ENCODE measurements around the gene SKI.
A peak's percentile ranks its signal among the peaks of the same experiment; 100 is the strongest.

Gene SKI

GRCh38 chr1:2210786-2211185, 17.3 kb upstream of the SKI start:
- DNase-seq: no peak

GRCh38 chr1:2212274-2212531, 15.9 kb upstream of the SKI start:
- DNase-seq: no peak

DNA sequence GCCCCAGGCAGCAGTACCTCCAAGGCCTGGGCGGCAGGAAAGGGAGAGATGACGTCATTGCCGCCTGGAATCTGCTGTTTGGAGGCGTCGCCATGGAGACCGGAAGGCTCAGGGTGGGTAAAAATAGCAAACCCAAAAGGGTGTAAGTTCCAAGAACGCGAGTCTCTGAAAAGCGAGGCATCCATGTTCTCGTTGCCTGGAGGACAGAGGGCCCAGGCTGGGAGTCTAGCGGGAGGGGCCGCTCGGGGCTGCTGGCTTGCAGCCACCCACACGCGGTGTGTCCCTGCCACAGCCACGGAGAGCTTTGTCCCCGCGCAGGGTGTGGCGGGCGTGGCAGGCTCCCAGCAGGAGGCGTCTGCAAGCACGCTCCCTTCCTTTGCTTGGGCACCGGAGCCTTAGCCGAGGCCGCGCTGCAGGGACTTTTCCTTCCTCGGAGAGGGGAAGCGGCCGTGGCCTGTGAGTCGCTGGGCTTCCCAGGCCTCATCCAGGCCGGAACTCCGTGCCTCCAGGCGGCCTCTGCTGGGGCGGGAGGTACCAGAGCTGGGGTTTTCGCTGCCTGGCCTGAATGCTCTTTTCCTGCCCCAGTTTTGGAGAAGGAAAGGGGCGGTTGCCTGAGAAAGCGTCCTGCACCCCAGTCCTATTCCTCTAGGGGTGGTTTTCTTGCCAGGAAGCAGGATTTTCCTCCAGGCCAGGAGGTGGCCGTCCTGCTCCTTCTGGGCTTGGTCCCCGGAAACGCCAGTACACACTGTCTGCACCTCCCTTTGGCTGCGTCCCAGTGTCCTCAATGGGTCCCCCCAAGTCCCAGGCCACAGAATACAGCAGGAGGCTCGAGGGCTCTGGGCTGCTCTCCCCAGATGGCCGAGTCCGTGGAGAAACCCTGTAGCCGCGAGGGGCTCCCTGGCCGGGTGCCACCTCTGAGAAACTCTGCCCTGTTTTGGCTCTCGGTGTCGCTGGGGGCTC, 15.3 kb upstream of the SKI start:
- DNase-seq: no peak

GRCh38 chr1:2213576-2214505, 14.3 kb upstream of the SKI start:
- DNase-seq: no peak

- no peak for DNase-seq
Observed at GRCh38 chr1:2214541-2215241, 13.4 kb upstream of the SKI start.

- no peak for DNase-seq
Observed at GRCh38 chr1:2215329-2215728, 12.8 kb upstream of the SKI start.

DNA sequence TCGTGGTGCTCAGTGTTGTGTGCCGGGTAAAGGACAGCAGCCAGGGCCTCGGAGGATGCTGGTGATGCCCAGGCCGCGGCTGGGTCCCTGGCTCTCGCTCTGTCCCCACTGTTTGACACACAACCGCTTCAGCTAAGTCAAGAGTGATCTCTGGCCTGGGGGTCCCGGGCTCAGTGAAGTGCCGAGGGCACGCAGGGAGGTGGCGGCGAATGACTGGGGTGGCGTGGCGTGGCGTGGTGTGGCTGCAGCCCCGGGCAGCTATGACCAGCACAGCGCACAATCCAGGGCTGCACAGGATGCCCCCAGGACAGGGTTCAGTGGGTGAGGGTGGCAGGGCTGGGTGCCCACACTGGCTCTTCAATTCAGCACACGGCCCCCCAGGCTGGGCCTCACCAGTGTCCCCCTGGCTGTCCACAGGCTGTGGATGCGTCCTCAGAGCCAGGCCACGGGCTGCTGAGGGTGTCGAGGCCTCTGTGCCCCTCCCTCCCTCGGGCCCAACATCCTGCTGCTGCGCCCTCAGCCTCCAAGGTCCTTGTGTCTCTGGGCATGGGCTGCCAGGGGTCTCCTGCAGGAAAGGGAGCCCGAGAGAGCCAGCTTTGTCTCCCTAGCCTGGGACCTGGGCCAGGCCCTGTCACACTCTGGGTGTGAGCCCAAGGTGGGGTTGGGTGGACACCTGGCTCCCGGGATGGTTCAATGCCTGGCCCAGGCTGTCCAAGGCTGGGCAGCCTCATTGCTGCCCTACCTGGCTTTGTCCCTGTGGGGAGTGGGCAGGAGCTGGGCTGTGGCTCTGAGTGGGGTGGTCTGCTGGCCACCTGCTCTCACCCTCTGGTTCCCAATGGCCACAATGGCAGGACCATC, 12.0 kb upstream of the SKI start:
- no peak for DNase-seq

- DNase-seq: no peak
Observed at GRCh38 chr1:2216767-2217058, 11.4 kb upstream of the SKI start.

DNA sequence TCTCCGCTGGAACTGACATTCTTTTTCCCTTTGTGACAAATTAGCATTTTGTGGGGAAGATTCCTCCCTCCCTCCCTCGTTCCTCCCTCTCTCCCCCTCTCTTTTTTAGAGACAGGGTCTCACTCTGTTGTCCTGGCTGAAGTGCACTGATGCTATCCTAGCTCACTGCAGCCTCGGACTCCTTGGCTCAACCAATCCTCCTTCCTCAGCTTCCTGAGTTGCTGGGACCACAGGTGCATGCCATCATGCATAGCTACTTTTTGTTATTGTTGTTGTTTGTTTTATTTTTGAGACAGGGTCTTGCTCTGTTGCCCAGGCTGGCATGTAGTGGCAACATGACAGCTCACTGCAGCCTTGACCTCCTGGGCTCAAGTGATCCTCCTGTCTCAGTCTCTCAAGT, 6.8 kb upstream of the SKI start:
- DNase-seq: no peak

- no peak for DNase-seq
Observed at GRCh38 chr1:2224170-2224584, 3.9 kb upstream of the SKI start.

- no peak for DNase-seq
Observed at GRCh38 chr1:2224631-2225428, 3.3 kb upstream of the SKI start.

- DNase-seq: no peak
Observed at GRCh38 chr1:2226525-2227345, 1.4 kb upstream of the SKI start.

DNA sequence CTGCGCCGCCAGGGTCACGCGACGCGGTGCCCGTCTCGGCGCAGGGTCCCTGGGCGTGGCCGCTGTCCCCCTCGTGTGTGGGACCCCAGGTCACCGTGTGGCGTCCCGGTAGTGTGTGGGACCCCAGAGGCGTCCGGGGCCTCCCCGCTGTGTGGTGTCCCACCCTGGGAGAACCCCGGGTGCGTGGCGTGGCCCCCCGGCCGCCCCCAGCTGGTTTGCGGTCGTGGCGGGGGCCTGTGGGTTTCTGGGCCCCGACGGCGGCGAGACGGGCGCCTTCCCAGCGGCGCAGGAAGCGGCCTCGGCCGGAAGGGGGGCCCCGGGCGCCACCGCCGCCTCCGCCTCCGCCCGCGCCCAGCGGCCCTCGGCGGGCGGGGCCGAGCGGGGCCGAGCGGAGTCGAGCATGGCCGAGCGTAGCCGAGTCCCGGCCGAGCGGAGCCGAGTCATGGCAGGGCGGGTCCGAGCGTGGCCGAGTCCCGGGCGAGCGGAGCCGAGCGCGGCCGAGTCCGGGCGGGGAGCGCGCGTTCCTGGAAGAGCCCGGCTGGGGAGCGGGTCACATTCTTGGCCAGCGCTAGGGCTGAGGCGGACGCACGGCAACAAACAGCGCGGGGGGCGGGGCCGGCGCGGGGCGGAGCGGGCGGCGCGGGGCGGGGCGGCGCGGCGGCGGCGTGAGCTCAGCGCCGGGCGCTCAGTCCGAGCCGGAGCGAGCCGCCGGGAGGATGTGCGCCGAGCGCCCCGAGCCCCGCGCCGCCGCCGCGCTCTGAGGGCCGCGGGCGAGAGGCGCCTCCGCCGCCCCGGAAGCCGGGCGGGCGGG, 568 bp upstream of the SKI start:
- peak; percentile 90 for DNase-seq

DNA sequence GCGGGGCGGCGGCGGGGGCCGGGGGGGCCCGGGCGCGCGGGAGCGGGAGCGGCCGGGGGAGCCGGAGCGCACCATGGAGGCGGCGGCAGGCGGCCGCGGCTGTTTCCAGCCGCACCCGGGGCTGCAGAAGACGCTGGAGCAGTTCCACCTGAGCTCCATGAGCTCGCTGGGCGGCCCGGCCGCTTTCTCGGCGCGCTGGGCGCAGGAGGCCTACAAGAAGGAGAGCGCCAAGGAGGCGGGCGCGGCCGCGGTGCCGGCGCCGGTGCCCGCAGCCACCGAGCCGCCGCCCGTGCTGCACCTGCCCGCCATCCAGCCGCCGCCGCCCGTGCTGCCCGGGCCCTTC, 546 bp downstream of the SKI start:
- no peak for DNase-seq

DNA sequence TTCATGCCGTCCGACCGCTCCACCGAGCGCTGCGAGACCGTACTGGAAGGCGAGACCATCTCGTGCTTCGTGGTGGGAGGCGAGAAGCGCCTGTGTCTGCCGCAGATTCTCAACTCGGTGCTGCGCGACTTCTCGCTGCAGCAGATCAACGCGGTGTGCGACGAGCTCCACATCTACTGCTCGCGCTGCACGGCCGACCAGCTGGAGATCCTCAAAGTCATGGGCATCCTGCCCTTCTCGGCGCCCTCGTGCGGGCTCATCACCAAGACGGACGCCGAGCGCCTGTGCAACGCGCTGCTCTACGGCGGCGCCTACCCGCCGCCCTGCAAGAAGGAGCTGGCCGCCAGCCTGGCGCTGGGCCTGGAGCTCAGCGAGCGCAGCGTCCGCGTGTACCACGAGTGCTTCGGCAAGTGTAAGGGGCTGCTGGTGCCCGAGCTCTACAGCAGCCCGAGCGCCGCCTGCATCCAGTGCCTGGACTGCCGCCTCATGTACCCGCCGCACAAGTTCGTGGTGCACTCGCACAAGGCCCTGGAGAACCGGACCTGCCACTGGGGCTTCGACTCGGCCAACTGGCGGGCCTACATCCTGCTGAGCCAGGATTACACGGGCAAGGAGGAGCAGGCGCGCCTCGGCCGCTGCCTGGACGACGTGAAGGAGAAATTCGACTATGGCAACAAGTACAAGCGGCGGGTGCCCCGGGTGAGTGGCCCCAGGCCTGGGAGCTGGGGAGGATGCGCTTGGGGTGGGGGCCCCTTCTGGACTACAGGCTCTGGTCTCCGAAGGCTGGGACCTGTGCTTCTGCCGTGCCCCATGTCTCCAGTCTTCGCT, 1.1 kb downstream of the SKI start:
- DNase-seq: peak; percentile 58

DNA sequence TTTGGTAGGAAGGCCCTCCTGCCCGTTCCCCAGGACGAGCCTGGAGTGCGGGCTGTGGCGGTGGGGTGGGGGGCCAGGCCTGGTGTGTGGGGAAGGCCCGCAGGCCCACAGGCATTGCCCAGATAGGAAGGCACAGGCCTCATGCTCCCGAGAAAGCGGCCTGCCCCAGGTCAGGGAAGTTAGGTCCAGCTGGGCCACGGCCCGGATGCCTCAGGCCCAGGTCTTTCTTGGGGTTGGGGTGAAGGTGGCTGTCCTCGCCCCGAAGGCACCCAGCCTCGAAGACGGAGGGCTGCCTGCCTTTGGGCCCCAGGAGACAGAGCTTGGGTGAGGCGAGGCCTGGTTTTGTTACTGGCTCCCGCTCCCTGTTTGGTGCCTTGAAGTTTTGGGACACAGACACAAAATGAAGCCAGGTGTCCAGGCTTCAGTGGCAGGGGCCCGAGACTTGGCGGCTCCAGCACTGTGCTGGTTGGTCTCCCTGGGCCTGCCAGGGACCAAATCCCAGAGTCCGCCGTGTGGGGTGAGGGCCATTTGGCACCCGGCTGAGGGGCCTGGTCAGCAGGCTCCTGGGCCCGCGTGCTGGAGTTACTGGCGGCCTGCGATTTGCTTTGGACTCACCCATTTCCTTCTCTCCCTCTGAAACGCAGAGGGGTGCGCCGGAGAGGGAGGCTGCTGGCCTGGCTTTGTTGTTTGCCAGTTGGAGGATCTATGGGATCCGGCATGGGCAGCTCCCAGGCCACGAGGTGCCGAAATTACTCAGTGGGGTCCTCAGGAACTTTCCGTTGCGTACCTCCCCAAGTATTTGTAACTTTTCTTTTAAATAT, 2.0 kb downstream of the SKI start:
- no peak for DNase-seq

DNA sequence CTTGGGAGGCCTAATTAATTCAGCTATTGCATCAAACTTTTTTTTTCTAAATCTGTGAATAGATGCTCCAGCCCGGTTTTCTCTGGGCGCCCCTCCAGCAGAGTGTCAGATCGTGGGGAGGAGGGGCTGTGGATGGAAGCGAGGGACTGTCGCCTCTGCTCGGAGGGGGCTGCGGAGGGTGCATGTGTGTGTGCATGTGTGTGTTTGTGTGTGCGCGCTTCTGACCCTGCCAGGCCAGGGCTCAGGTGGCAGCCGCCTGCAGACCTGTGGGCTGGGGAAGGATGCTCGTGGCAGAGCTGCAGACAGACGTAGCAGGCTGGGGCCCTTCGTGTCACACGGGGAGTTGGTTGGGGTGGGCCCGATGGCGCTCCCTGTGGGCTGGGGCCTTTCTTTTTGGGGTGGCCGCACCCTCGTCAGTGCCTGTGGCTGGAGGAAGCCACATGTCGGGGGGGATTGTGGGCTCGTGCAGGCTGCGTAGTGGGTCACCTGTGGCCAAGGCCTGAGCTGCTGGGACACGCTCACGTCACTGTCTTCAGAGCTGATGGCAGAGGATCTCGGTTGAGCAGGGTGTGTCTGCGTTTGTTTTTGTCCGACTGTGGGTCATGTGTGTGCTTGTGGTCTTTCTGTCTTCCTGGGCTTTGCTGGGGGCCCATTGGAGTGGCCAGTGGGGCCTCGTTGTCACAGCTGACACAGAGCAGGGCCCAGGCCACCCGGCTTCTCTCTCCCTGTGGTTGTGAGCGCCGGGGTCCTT, 2.8 kb downstream of the SKI start:
- no peak for DNase-seq
